ENCODE measurements around the gene ANGPTL3.
"Not testable (repeated sequence)": the region's sequence is repeated elsewhere in the genome, so short reads cannot be mapped to it uniquely, and the experiment has no call there.

The ANGPTL3 gene, protein sequence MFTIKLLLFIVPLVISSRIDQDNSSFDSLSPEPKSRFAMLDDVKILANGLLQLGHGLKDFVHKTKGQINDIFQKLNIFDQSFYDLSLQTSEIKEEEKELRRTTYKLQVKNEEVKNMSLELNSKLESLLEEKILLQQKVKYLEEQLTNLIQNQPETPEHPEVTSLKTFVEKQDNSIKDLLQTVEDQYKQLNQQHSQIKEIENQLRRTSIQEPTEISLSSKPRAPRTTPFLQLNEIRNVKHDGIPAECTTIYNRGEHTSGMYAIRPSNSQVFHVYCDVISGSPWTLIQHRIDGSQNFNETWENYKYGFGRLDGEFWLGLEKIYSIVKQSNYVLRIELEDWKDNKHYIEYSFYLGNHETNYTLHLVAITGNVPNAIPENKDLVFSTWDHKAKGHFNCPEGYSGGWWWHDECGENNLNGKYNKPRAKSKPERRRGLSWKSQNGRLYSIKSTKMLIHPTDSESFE

DNA sequence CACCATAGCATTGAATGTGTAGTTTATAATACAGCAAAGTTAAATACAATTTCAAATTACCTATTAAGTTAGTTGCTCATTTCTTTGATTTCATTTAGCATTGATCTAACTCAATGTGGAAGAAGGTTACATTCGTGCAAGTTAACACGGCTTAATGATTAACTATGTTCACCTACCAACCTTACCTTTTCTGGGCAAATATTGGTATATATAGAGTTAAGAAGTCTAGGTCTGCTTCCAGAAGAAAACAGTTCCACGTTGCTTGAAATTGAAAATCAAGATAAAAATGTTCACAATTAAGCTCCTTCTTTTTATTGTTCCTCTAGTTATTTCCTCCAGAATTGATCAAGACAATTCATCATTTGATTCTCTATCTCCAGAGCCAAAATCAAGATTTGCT lies at the start of gene ANGPTL3:
TSS of gene ANGPTL3 (plus strand) at position 240 of the 400 bp plus-strand sequence. CDS start at position 287, 47 bp downstream.
- DNase-seq (ENCODE audit: low read depth in 2 of 2) = no peak

DNA sequence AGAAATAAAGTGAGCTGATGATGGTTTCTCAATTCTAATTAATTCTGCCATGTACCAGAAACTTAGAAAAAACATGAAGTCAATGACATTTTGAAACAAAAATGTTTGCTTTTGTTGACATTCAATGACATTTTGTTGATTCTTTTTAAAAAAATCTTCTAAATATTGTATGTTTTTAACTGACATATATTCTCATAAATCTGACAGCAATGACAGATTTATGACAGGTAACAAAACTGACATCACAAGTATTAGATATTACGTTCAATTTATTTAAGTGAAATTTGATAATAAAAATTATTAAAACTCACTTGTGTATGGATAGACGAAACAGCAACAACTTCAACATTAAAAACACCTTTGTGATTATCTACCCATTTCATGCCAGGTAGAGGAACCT lies 36.0 kb upstream of the ANGPTL3 start:
- no peak for DNase-seq (ENCODE audit: low read depth in 2 of 2)

DNA sequence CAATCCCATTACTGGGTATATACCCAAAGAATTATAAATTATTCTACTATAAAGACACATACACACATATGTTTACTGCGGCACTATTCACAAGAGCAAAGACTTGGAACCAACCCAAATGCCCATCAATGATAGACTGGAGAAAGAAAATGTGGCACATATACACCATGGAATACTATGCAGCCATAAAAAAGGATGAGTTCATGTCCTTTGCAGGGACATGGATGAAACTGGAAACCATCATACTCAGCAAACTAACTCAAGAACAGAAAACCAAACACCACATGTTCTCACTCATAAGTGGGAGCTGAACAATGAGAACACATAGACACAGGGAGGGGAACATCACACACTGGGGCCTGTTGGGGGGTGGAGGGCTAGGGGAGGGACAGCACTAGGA lies 30.1 kb upstream of the ANGPTL3 start:
- not testable (repeated sequence) for DNase-seq (ENCODE audit: low read depth in 2 of 2)

DNA sequence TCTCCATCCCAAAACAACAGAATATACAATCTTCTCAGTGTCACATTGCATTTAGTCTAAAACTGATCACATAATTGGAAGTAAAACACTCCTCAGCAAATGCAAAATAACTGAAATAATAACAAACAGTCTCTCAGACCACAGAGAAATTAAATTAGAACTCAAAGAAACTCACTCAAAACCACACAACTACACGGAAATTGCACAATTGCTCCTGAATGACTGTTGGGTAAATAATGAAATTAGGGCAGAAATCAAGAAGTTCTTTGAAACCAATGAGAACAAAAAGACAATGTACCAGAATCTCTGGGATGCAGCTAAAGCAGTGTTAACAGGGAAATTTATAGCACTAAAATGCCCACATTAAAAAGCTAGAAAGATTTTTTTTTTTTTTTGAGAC lies 29.4 kb upstream of the ANGPTL3 start:
- not testable (repeated sequence) for DNase-seq (ENCODE audit: low read depth in 2 of 2)

DNA sequence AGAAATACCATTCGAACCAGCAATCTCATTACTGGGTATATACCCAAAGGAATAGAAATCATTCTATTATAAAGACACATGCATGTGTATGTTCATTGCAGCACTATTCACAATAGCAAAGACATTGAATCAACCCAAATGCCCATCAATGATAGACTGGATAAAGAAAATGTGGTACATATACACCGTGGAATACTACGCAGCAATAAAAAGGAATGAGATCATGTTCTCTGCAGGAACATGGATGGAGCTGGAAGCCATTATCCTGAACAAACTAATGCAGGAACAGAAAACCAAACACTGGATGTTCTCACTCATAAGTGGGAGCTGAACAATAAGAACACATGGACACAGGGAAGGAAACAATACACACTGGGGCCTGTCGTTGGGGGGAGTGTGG lies 25.8 kb upstream of the ANGPTL3 start:
- DNase-seq (ENCODE audit: low read depth in 2 of 2) = not testable (repeated sequence)

DNA sequence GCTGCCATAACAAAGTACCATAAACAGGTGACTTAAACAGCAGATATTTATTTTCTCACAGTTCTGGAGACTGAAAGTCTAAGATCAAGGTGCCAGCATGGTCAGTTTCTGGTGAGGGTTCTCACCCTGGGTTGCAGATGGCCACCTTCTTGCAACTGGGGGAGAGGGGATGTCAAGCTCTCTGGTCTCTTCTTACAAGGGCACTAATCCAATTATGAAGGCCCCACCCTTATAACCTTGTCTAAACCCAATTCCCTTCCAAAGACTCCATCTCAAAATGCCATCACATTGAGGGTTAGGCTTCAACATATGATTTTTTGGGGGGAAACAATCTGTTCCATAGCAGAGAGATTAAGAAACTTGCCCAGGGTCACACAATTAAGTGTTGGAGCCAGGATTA lies 24.8 kb upstream of the ANGPTL3 start:
- DNase-seq (ENCODE audit: low read depth in 2 of 2) = no peak

DNA sequence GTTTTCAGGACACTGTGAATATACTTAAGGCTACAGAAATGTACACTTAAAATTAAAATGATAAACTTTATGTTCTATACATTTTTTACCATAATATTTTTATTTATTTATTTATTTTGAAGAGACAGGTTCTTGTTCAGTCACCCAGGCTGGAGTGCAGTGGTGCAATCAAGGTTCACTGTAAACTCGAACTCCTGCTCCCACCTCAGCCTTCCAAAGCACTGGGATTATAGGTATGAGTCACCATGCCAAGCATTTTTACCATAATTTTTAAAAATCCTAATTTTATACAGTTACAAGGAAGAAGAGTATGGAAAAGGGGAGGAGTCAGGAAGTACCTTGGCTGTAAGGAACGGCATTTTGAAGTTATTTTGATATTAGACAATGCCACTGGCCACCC lies 23.6 kb upstream of the ANGPTL3 start:
- DNase-seq (ENCODE audit: low read depth in 2 of 2) = no peak

DNA sequence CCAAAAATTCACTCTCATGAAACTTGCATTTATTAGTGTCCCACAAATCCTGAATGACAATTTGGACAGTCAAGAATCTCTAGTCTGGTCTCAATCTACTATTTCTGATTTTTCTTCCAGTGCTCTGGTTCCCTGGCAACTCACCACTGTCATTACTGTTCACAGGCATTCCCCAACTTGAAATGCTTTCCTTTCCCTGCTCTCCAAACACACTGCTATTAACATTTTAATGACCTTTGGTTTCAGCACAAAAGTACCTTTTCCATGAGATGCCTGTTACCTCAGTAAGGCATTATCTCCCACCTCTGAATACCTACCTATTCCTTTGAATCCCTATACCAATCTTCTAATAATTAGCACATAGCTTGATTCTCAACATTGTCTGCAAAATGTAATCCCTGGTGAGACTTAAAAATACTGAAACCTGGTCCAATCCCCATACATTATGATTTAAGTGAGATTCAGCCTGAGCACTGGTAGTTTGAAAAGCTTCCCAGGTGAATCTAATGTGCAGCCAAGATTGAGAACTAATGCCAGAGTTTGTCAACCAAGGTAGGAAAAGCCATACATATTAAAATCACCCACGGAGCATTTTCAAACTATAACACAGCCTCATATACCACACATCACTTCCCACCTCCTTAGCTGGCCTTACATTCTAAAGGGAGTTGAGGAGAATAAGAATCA lies 11.7 kb upstream of the ANGPTL3 start:
- DNase-seq (ENCODE audit: low read depth in 2 of 2) = no peak

DNA sequence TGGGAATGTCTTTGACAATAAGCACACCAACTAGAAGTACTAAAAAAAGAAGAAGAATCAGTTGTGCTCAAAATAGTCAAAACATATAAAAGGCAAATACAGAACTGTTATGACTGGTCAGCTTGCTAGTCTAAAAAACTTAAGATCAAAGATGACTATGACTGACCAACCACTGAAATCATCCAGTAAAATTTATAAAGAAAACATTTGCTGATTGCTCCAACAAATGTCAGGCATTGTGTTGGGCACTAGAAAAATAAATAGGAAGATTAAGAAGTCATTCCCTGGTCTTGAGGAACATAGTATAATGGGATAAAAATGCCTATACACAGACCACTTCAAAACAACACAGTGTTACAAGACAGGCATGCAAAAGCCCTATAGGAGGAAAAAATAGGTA lies 9.3 kb upstream of the ANGPTL3 start:
- no peak for DNase-seq (ENCODE audit: low read depth in 2 of 2)

DNA sequence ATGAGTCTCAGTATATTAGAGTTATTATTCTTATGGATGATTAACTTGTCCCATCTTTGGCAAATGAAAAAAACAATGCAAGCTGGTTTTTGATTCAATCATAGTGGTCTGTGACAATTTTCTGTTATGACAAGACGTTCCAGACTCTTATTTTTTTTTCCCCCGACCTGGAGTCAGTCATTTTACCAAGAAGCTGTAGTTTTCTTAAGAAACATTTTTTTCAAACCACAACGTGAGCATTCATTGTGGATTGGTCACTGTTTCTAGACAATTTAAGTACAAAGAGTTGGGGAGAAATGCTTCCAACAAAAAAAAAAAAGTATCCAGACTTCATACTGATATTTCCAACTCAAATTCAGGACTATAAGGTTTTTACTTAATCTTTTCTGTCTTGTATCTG lies 8.0 kb upstream of the ANGPTL3 start:
- no peak for DNase-seq (ENCODE audit: low read depth in 2 of 2)

DNA sequence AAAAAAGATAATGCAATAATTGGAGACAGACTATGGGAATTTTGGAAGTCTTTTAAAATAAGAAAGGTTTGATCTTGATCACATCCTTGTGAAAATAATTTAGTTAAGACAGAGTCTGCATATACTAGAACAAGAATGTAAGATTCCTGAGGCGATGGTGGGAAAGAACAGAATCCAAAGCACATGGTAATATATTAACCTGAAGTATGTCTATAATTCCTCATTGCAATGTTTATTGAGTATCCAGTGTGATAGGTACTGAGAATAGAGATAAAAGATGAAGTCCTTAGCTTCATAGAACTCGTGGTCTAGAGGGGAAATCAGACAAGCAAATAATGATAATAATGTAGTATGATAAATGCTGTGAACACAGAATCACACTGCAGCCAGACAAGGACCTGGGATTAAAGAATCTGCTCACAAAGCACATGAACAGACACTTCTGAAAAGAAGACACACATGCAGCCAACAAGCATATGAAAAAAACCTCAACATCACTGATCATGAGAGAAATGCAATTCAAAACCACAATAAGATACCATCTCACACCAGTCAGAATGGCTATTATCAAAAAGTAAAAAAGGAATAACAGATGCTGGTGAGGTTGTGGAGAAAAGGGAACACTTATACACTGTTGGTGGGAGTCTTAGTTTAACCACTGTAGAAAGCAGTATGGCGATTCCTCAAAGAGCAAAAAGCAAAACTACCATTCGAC lies 6.9 kb upstream of the ANGPTL3 start:
- no peak for DNase-seq (ENCODE audit: low read depth in 2 of 2)

DNA sequence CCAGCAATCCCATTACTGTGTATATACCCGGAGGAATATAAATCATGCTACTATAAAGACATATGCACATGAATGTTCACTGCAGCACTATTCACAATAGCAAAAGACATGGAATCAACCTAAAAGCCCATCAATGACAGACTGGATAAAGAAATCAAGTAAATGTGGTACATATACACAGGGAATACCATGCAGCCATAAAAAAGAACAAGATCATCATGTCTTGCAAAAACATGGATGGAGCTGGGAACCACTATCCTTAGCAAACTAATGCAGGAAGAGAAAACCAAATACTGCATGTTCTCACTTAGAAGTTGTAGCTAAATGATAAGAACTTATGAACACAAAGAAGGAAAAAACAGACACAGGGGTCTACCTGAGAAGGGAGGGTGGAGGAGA lies 6.4 kb upstream of the ANGPTL3 start:
- DNase-seq (ENCODE audit: low read depth in 2 of 2) = no peak

DNA sequence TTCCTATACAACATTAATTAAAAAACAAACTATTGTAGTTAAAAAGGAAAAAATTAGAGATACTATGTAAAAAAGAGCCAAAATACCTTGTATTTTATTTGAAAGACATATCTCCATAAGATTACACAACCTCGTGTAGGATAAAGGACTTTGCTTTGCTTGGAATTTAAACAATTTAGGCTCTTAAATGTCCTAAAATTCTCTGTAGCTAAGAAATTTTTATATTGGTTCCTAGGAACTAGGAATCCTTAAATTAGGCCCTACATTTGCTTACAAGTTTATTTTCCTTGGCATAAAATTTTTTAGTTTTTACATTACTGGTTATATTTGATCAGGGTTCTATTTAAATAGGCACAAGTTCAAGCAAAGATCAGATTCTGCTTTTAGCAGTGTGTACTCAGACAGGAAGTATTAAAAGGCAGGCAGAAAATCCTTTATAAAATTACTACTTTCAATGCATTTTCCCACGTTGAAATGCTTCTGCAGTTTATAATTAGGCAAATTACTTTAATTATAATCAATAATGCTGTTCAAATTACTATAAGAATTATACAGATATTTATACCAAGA lies 3.4 kb upstream of the ANGPTL3 start:
- DNase-seq (ENCODE audit: low read depth in 2 of 2) = no peak

DNA sequence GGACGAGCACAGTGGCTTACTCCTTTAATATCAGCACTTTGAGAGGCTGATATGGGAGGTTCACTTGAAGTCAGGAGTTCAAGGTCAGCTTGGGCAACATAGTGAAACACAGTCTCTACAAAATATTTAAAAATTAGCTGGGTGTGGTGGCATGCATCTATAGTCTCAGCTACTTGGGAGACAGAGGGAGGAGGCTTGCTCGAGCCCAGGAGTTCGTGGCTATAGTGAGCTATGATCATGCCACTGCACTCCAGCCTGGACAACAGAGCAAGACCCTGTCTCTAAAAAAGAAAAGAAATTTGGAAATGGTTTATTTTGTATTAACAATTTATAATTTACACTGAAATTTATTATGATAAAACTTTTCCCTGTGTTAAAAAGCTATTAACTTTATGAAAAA lies 1.7 kb upstream of the ANGPTL3 start:
- DNase-seq (ENCODE audit: low read depth in 2 of 2) = no peak

DNA sequence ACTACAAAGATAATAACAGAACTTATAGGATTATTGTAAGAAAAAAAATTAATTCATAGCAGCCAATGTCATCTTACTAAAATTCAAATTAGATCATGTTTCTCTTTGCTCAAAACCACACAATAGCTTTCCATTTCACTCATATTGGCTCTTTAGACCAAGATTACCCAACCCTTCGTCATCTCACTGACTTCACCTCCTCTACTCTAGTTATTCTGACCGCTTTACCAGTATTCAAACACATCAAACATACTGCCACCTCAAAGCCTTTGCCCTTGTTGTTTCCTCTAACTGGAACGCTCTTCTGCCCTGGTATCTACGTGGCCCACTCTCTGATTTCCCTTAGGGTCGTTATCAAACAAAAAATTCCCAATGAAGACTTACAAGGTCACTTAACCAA lies 1.7 kb downstream of the ANGPTL3 start:
- no peak for DNase-seq (ENCODE audit: low read depth in 2 of 2)

DNA sequence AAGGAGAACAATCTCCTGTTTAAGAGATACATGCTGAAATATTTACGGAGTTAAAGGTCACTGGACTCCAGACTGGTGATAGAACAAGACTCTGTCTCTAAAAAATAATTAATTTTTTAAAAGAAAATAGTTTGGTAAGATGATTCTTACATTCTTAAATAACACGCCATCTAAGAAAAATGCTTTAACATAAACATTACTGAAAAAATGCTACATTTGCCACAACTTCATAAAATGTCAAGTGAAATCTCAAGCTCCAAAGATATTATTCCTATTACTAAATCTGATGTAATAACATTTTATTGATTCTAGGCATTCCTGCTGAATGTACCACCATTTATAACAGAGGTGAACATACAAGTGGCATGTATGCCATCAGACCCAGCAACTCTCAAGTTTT lies 4.1 kb downstream of the ANGPTL3 start:
- no peak for DNase-seq (ENCODE audit: low read depth in 2 of 2)

DNA sequence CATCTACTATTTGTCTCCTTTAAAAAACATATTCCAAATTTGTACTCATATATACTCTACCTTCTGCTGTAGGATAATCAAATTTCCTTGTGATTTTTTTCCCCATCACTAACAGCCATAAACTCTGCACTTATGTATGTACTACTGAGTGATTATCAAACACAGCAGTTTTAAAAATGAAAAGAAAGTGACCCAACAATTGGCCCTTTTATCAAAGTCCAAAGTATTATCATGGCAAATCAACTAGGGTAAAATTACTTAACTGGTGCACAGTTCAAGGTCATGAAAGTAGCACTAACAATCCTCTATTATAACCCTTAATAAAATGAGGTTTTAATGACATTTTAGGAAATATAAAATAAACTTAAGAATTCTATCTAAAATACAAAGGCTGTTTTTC lies 11.6 kb downstream of the ANGPTL3 start:
- DNase-seq (ENCODE audit: low read depth in 2 of 2) = no peak

DNA sequence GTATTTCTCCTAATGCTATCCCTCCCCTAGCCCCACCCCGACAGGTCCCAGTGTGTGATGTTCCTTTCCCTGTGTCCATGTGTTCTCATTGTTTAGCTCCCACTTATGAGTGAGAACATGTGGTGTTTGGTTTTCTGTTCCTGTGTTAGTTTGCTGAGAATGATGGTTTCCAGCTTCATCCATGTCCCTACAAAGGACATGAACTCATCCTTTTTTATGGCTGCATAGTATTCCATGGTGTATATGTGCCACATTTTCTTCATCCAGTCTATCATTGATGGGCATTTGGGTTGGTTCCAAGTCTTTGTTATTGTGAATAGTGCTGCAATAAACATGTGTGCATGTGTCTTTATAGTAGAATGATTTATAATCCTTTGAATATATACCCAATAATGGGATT lies 13.3 kb downstream of the ANGPTL3 start:
- DNase-seq (ENCODE audit: low read depth in 2 of 2) = not testable (repeated sequence)

DNA sequence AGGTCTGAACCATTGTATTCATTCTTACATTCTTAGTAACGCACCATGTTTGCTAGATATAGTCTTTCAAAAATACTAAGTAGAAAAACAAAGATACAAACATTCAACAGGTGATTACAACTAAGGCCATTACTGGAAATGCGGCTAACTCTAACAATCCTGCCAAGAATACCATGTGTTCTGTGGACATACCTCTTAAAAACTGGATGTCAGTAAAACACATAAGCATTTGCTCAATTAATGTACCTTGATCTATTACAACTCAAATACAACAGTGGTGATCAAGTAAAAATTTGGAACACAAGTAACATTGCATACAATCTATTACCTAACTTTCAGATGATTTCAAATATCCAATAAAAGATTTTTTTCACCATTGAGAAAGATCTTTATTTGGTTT lies 15.4 kb downstream of the ANGPTL3 start:
- DNase-seq (ENCODE audit: low read depth in 2 of 2) = no peak

DNA sequence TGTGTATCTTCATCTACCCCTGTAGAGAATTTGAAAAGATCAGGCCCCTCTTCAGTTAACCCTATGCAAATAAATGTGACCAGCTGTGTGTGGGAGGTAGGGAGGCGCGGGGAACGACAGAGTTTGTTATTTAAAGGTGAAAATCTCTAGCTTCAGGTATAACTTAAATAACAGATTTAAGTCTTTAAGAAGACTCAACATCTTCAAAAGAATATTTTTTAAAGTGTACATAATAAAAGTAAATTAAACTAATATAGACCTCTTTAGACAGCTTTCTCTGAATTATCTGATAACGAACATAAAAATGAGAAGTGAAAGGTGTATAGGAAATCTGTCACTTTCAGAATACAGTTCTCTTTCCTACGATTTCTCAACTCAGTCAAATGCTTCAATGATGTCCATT lies 16.0 kb downstream of the ANGPTL3 start:
- DNase-seq (ENCODE audit: low read depth in 2 of 2) = no peak

DNA sequence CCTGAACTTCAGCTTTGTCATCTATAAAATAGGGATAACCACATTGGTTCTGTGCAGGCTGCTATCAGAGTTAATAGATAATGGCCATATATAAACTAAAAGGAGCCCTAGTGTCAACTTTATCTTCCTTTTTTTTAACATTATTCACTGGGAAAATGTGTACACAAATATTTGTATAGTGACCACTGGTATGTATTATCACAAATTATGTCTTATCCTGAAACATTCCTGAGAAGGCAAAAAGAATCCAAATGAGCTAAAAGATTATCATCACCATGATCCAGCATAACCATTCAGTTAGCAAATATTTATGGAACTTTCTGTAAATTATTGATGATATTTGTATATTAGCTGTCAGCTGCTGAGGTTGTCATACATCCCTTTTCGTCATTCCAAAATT lies 16.6 kb downstream of the ANGPTL3 start:
- DNase-seq (ENCODE audit: low read depth in 2 of 2) = no peak

DNA sequence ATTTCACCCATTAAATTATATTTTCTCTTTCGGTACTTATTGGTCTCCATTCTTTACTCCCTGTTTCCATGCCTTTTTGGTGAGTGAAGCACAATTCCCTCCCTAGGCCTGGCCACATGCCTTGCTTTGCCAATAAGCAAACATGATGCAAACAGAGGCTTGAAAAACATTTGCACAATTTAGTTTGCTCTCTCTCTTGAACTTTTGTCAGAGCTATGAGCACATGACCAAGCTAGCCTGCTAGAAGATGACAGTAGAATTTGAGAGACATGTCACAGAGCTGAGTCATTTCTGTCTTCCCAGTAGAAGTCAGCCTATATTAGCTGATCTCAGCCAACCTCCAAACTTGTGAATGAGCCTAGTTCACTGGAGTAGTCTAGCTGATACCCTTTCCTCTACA lies 24.6 kb downstream of the ANGPTL3 start:
- DNase-seq (ENCODE audit: low read depth in 2 of 2) = no peak

Measured in stimulated activated CD8-positive, alpha-beta memory T cell treated with anti-CD3 and anti-CD28 coated beads, Interleukin-2, amount 100 ng/mL, for 1 hour (primary cell).